T-helper 2 cell treated with Interferon-gamma antibody and Interleukin-4, amounts not matched to agents 100 ng/mL and 5 ng/mL, for 36 hours (primary cell): ENCODE results near the gene ARFGAP1. TPM values are rescaled to one million over a fixed set of nuclear protein-coding genes. Genes with fewer than 3 reads are reported as not detected.

Experiments
- intact Hi-C: fragments of 100-400 bp; cut with micrococcal nuclease; formaldehyde crosslinking; loops from one replicate; pipeline ENCODE4 v1.15.1; 2023
- total RNA-seq: library from RNA; stranded (reverse); gene quantifications from 2 replicates; pipeline ENCODE4 v1.2.3, GENCODE V29; 2022

ARFGAP1 gene
- total RNA-seq, 1 donor from 2014 or later = 84.9 TPM

DNA sequence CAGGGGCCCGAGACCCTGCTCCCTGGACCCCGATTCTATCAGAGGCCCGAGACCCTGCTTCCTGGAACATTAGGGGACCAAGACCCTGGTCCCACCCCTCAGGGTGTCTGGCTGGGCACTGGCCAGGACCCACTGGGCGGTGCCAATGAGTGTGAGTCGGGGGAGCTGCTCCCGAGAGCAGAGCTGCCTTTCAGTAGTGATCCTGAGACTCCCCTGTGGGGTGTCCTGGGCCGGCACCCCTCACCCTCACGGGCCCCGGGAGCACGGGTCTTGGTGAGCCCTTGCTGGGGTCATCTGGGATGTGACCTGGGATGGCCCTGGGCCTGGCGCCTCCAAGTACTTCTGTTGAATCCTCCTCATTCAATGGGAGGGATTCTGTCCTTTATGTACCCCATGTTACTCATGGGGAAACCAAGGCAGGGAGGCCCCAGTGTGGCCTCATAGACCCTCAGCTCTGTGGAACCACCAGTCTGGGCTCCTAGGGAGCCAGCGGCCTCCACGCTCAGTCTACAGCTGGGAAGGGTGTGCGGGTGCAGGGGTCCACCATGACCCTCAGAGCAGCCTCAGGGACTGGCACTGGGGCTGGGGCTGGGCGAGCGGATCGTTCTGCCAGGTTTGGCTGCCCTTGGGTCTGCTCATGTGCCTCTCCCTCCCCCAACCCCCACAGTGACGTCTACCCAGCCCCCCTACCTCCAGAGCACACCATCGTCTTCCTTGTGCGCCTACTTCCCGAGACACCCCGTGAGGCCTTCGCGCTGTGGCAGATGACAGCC is 46.0 kb downstream of the ARFGAP1 start:
- intact Hi-C loops = no loop called here

GRCh38 chr20:63319164-63320040 is 46.8 kb downstream of the ARFGAP1 start:
- intact Hi-C loops = no loop called here

GRCh38 chr20:63320041-63320511 is 47.5 kb downstream of the ARFGAP1 start:
- intact Hi-C loops = no loop called here

- intact Hi-C loops = no loop called here
These were observed 48.1 kb downstream of the ARFGAP1 start for GRCh38 chr20:63320616-63321147.

GRCh38 chr20:63321148-63321831 is 48.7 kb downstream of the ARFGAP1 start:
- intact Hi-C loops = no loop called here

GRCh38 chr20:63322146-63322932 is 49.7 kb downstream of the ARFGAP1 start:
- intact Hi-C loops = no loop called here

- intact Hi-C loops = no loop called here
These were observed 50.3 kb downstream of the ARFGAP1 start for GRCh38 chr20:63322933-63323273.

DNA sequence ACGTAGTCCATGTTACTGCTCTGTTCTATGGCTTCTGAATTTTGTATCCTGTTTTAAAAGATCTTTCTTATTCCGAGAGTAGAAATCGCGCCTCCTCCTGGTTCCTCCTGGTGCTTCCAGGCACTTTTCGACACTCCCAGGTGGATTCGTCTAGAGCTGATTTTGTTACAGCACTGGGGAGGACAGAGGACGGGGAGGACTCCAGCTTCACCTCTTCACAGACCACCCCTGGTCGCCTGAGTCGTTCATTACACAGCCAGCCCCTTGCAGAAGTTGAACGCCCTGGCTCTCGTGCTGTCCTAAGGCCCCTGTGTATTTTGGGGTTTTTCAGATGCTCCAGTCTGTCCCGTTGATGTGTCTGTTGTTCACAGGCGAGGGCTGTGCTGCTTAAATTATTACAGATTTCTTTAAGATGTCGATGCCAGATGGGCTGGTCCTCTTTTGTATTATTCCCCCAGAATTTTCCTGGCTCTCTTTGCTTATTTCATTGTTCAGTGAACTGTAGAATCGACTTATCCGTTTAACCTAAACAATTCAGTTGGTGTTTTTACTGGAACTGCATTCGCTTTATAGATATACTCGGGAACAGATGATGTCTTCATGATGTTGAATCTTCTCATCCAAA is 50.9 kb downstream of the ARFGAP1 start:
- intact Hi-C loops = no loop called here

DNA sequence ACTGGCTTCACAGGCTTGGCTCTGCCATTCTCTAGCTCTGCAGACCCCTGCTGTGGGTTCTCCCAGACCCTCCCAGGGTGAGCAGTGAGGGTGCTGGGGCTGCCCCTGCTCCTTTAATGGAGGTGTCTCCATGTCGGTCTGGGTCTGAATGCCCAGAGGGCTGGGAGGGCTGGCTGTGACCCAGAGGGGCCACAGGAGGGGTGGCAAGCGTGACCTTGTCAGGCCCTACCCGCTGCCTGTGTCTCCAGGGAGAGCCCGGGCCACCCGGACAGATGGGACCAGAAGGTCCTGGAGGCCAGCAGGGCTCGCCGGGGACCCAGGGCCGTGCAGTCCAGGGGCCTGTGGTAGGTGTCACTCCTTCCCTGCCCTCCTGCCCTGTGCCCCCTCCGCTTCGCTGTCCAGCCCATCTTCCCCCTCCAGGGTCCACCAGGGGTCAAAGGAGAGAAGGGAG is 52.4 kb downstream of the ARFGAP1 start:
- intact Hi-C loops = no loop called here

DNA sequence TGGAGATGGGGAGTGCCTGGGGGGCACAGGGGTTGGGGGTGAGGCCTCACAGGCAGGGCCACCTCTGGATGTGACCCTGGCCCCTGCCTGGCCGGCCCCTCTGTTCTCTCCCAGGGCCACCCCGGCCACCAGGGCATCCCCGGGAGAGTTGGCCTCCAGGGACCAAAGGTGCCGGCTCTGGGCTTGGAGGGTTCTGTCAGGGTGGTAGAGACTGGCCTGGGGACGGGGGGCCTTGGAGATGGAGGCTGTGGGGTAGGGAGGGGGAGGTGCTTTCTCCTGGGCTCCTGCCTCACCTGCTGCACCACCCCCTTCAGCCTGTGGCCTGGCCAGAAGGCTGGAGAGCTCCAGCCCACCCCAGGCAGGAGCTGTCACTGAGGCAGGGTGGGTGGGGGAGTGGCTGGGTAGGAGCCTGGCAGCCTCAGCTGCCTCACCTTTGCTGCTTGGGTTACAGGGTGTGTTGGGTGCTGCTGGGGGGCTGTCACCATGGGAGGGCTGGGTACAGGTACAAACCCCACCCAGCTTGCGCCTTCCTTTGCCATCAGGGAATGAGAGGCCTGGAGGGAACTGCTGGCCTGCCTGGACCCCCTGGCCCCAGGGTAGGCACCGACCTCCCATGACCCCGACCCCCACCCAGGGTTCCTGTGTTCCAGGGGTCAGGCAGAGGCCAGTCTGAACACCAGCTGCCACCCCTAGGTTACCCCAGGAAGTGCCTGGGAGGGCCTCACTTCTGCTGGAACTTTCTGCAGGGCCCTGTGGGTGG is 53.1 kb downstream of the ARFGAP1 start:
- intact Hi-C loops = no loop called here

- intact Hi-C loops = no loop called here
These were observed 54.0 kb downstream of the ARFGAP1 start for GRCh38 chr20:63326314-63327230.

- intact Hi-C loops = no loop called here
These were observed 54.7 kb downstream of the ARFGAP1 start for GRCh38 chr20:63327231-63327745.

DNA sequence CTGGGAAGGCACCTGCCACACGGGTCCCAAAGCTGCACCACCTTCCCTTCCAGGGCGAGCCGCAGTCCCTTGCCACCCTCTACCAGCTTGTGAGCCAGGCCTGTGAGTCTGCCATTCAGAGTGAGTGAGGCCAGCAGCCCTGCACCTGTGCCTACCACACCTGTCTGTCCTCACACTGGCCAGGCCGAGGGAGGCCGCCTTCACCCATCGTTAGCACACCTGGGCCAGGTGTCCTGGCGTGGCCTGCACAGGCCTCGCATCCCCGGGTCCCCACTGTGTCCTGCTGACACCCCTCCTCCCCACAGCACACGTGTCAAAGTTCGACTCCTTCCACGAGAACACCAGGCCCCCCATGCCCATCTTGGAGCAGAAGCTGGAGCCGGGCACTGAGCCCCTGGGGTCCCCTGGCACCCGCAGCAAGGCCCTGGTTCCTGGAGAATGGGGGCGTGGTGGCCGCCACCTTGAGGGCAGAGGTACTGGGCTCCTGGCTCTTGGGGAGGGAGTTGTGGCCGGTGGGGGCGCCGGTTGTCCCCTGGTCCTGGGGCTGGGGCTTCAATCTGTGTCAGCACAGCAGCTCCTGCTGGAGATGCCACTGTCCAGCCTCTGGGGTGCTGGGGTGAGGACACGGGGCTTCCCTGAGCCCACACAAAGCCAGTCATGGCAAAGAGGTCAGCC is 55.5 kb downstream of the ARFGAP1 start:
- intact Hi-C loops = no loop called here

- intact Hi-C loops = no loop called here
These were observed 56.2 kb downstream of the ARFGAP1 start for GRCh38 chr20:63328718-63329275.

GRCh38 chr20:63329331-63330083 is 56.9 kb downstream of the ARFGAP1 start:
- intact Hi-C loops = no loop called here

DNA sequence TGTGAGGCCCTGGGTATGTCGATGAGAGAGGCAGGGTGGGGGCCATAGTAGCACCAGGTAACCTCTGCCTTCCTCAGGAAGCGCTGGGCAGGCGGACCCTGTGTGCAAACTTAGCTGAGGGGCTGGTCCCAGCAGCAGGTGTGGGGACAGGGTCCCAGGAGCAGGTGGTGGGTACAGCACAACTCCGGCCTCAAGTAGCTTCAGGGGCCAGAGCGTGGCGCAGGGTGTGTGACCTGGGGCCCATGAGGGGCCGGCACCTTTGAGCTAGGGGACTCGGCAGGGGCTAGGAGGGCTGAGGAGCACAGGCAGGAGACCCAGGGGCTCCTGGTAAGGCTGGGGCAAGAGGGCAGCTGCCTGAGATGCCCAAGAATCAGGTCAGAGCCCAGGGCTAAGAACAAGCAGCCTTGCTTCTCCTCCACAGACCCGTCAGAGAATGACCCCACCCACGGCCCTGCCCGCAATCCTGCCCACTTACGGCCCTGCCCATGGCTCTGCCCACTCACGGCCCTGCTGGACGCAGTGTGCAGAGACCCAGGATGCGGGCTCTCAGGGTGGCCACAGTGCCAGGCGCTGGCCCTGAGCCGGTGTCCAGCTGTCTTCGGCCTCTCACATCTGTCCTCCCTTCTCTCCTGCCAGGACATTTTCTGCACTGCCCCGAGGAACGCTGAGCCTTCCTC is 57.6 kb downstream of the ARFGAP1 start:
- intact Hi-C loops = no loop called here
